Measurements from ENCODE around the gene SDSL.

Gene SDSL

DNA sequence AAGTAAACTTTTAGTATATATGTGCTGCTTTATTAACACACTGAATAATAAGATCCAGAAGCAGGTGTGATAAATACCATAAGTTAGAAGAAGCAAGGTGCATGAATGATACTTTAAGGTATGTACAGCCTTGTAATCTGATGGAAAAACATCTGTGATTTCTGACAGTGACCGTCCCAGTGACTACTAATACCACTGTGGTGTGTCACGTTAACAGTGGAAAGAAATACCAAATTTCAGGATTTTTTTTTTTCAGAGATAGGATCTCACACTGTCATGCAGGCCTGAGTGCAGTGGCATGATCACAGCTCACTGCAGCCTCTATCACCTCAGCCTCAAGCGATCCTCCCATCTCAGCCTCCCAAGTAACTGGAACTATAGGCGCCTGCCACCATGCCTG is 40.0 kb upstream of the SDSL start:
- TF ChIP-seq, protein P1, sequence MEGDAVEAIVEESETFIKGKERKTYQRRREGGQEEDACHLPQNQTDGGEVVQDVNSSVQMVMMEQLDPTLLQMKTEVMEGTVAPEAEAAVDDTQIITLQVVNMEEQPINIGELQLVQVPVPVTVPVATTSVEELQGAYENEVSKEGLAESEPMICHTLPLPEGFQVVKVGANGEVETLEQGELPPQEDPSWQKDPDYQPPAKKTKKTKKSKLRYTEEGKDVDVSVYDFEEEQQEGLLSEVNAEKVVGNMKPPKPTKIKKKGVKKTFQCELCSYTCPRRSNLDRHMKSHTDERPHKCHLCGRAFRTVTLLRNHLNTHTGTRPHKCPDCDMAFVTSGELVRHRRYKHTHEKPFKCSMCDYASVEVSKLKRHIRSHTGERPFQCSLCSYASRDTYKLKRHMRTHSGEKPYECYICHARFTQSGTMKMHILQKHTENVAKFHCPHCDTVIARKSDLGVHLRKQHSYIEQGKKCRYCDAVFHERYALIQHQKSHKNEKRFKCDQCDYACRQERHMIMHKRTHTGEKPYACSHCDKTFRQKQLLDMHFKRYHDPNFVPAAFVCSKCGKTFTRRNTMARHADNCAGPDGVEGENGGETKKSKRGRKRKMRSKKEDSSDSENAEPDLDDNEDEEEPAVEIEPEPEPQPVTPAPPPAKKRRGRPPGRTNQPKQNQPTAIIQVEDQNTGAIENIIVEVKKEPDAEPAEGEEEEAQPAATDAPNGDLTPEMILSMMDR (IDR thresholded peaks at IDR 0.05; ENCODE audit: extremely low read depth, insufficient read depth, missing control alignments), result no peak
- DNase-seq (ENCODE audit: low spot score), result no peak
- in situ Hi-C loops (cut with MboI; ENCODE audit: low pct_unique_long_range_greater_than_20kb, low sequenced_read_pairs, unreplicated experiment), result no loop called here

DNA sequence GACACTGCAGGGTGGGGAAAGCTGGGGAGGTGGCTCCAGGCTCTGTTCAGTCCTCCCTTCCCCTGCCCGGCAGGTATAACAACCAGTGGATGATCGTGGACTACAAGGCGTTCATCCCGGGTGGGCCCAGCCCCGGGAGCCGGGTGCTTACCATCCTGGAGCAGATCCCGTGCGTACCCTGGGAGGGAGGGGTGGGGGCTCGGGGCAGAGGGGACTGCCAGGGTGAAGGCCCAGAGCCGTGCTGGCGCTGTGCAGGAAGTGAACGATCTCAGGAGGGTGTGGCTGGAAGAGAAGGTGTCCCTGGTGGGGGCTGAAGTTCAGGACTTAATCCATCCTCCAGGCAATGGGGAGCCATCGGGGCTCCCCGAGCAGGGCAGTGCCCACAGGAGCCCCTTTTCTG is 37.4 kb upstream of the SDSL start:
- in situ Hi-C loops (cut with MboI; ENCODE audit: low pct_unique_long_range_greater_than_20kb, low sequenced_read_pairs, unreplicated experiment), result no loop called here
- TF ChIP-seq, protein P1 (IDR thresholded peaks at IDR 0.05; ENCODE audit: extremely low read depth, insufficient read depth, missing control alignments), result no peak
- DNase-seq (ENCODE audit: low spot score), result no peak

DNA sequence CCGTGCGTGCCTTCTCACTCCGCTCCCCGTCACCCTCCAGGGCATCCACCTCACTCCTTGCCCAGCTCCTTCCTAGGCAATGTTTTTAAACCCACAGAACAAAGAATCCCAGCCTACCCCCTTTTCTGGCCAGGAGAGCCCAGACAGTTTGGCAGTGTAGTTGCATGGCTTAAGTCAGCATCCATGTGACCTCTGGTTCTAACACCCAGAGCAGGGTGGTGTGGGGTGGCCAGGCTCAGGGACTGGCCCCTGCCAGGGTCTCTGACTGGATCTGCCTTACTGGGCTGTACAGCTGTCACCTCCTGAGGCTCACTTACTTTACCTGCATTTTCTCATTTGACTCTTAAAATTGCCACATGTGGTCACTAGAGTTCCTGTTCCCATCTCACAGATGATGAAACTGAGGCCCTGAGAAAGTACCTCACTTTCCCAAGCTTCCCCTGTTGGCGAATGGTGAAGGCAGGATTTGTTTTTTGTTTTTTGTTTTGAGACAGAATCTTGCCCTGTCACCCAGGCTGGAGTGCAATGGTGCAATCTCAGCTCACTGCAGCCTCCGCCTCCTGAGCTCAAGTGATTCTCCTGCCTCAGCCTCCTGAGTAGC is 36.8 kb upstream of the SDSL start:
- TF ChIP-seq, protein P1 (IDR thresholded peaks at IDR 0.05; ENCODE audit: extremely low read depth, insufficient read depth, missing control alignments), result no peak
- in situ Hi-C loops (cut with MboI; ENCODE audit: low pct_unique_long_range_greater_than_20kb, low sequenced_read_pairs, unreplicated experiment), result no loop called here
- DNase-seq (ENCODE audit: low spot score), result no peak

DNA sequence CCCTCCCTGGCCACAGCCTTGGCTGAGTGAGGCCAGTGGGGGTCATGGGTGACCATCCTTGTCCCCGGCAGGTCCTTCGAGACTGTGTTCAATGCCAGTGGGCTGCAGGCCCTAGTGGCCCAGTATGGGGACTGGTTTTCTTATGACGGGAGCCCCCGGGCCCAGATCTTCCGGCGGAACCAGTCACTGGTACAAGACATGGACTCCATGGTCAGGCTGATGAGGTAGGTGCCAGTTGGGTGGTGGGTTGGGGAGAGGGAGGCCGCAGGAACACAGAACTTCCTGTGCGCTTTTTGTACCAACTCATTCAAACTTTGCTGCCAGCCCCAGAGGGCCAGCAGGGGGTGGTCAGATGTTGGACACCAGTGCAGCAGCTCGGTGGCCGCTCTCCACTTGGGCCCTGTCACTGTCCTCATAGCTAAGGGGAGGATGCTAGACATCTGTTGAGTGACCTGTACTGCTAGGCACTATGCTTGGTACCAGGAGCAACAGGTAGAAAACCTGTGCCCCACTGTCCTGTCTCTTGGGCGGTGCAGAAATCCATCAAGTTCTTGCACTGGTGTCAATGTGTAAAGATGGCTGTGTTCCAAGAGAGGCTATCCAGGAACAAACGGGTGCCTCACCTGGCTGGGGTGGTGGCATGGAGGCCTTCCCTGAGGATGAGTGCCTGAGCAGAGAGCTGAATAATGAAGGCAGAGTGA is 35.2 kb upstream of the SDSL start:
- DNase-seq (ENCODE audit: low spot score), result no peak
- TF ChIP-seq, protein P1 (IDR thresholded peaks at IDR 0.05; ENCODE audit: extremely low read depth, insufficient read depth, missing control alignments), result no peak
- in situ Hi-C loops (cut with MboI; ENCODE audit: low pct_unique_long_range_greater_than_20kb, low sequenced_read_pairs, unreplicated experiment), result no loop called here

DNA sequence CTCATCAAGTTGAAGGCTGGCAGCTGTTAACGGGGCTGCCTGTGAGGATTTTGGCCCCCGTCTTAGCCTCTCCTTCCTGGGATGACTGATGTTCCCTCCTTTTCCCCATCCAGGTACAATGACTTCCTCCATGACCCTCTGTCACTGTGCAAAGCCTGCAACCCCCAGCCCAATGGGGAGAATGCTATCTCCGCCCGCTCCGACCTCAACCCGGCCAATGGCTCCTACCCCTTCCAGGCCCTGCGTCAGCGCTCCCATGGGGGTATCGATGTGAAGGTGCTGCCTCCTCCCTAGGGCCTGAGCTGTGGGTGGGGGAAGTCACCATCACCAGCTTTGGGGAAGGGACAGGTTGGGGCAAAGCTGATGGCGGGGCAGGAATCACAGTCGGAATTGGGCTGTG is 34.5 kb upstream of the SDSL start:
- no peak for DNase-seq (ENCODE audit: low spot score)
- in situ Hi-C loops (cut with MboI; ENCODE audit: low pct_unique_long_range_greater_than_20kb, low sequenced_read_pairs, unreplicated experiment), result no loop called here
- TF ChIP-seq, protein P1 (IDR thresholded peaks at IDR 0.05; ENCODE audit: extremely low read depth, insufficient read depth, missing control alignments), result no peak

DNA sequence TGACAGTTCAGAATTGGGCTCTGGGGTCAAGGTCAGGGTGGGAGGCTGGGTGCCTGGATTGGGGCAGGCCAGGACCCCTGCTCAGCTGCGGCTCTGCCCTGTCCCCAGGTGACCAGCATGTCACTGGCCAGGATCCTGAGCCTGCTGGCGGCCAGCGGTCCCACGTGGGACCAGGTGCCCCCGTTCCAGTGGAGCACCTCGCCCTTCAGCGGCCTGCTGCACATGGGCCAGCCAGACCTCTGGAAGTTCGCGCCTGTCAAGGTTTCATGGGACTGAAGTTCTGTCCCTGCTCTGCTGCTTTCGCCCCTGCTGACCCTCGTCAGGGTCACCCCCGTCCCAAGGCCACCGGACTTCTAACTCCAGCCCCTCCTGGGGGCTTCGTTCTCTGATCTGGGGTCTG is 33.8 kb upstream of the SDSL start:
- TF ChIP-seq, protein P1 (IDR thresholded peaks at IDR 0.05; ENCODE audit: extremely low read depth, insufficient read depth, missing control alignments), result no peak
- in situ Hi-C loops (cut with MboI; ENCODE audit: low pct_unique_long_range_greater_than_20kb, low sequenced_read_pairs, unreplicated experiment), result no loop called here
- no peak for DNase-seq (ENCODE audit: low spot score)

Data from GM13977 (cell line).